ENCODE measurements around the gene TMEM184A. TPM values are rescaled to one million over a fixed set of nuclear protein-coding genes. Genes with fewer than 3 reads are reported as not detected.

Gene TMEM184A
- total RNA-seq, 4 donors from 2014 or later: 0.44 to 3.0 (median 0.70) TPM

GRCh38 chr7:1558841-1559625, 3.0 kb upstream of the TMEM184A start:
- TF ChIP-seq POLR2A (IDR thresholded peaks at IDR 0.05) (no peak), CTCF (IDR thresholded peaks at IDR 0.05) (no peak)
- DNase-seq: no peak
- H3K36me3 ChIP-seq: no peaks in the 10 kb centered on the region
- H3K27me3 ChIP-seq: no peaks in the 10 kb centered on the region
- H3K4me1 ChIP-seq: peaks cover 0 to 15% of the 10 kb centered on the region in 2 donors
- no peaks in the 10 kb centered on the region for H3K9me3 ChIP-seq
- intact Hi-C loops (cut with DNase I): loop anchor here (5.0 kb wide), 1 partner anchor 57 kb away; the partner anchor contains the start of gene INTS1
- no peak overlapping the region for H3K27ac ChIP-seq
- 79 to 91% methylated on average over 11 to 13 of the region's 32 CpGs for WGBS, 2 donors
- H3K4me3 ChIP-seq (replicated peaks in 1 of 3): no peak overlapping the region

GRCh38 chr7:1558181-1558811, 2.3 kb upstream of the TMEM184A start:
- peaks cover 0 to 15% of the 10 kb centered on the region in 2 donors for H3K4me1 ChIP-seq
- H3K4me3 ChIP-seq (replicated peaks in 1 of 3): no peak overlapping the region
- no peaks in the 10 kb centered on the region for H3K27me3 ChIP-seq
- intact Hi-C loops (cut with DNase I): loop anchor here (5.0 kb wide), 1 partner anchor 56 kb away; the partner anchor contains the start of gene INTS1
- no peaks in the 10 kb centered on the region for H3K36me3 ChIP-seq
- no peak for DNase-seq
- no peaks in the 10 kb centered on the region for H3K9me3 ChIP-seq
- whole genome bisulfite sequencing, 2 donors: 42 to 96% methylated on average over 4 to 15 of the region's 24 CpGs
- no peak overlapping the region for H3K27ac ChIP-seq
- TF ChIP-seq POLR2A (IDR thresholded peaks at IDR 0.05) (no peak), CTCF (IDR thresholded peaks at IDR 0.05) (no peak)

GRCh38 chr7:1557771-1558170, 1.8 kb upstream of the TMEM184A start:
- H3K27ac ChIP-seq: no peak overlapping the region
- DNase-seq: no peak
- no peaks in the 10 kb centered on the region for H3K9me3 ChIP-seq
- H3K36me3 ChIP-seq: no peaks in the 10 kb centered on the region
- 88 to 90% methylated on average over 5 to 8 of the region's 10 CpGs for WGBS, 2 donors
- peaks cover 0 to 15% of the 10 kb centered on the region in 2 donors for H3K4me1 ChIP-seq
- TF ChIP-seq POLR2A (IDR thresholded peaks at IDR 0.05): no peak
- TF ChIP-seq CTCF (IDR thresholded peaks at IDR 0.05): no peak
- intact Hi-C loops (cut with DNase I): loop anchor here (5.0 kb wide), 1 partner anchor 55 kb away; the partner anchor contains the start of gene INTS1
- H3K27me3 ChIP-seq: no peaks in the 10 kb centered on the region
- H3K4me3 ChIP-seq (replicated peaks in 1 of 3): no peak overlapping the region

- Histone ChIP-seq H3K27ac (no peak overlapping the region), H3K4me3 (replicated peaks in 1 of 3) (no peak overlapping the region), H3K36me3 (no peaks in the 10 kb centered on the region), H3K27me3 (no peaks in the 10 kb centered on the region), H3K4me1 (peaks cover 0 to 15% of the 10 kb centered on the region in 2 donors), H3K9me3 (no peaks in the 10 kb centered on the region)
- intact Hi-C loops (cut with DNase I): loop anchor here (5.0 kb wide), 1 partner anchor 55 kb away; the partner anchor contains the start of gene INTS1
- no peak for DNase-seq
- WGBS, 2 donors: 95 to 96% methylated on average over 7 of the region's 7 CpGs
- TF ChIP-seq POLR2A (IDR thresholded peaks at IDR 0.05): no peak
- no peak for TF ChIP-seq CTCF (IDR thresholded peaks at IDR 0.05)
Measured at GRCh38 chr7:1557006-1557405, 1.0 kb upstream of the TMEM184A start.

All from thyroid gland (tissue), 4 donors.